ENCODE measurements around the gene TLK2.

Gene TLK2

DNA sequence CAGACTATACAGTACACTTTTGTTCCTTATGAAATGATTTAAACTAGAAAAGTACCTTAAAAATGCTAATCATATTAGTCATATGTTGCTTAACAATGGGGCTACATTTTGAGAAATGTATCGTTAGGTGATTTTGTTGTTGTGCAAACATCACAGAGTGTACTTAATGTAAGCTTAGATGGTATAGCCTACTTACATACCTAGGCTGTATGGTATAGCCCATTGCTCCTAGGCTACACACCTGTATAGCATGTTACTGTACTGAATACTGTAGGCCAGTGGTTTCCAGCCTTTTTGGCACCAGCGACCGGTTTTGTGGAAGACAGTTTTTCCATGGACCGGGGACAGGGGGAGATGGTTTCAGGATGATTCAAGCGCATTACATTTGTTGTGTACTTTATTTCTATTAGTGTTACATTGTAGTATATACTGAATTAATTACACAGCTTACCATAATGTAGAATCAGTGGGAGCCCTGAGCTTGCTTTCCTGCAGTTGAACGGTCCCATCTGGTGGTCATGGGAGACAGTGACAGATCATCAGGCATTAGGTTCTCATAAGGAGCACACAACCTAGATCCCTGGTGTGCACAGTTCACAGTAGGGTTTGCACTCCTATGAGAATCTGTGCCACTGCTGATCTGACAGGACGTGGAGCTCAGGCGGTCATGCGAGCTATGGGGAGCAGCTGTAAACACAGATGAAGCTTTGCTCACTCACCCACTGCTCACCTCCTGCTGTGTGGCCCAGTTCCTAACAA is 113.9 kb downstream of the TLK2 start:
- TF ChIP-seq, protein P1, sequence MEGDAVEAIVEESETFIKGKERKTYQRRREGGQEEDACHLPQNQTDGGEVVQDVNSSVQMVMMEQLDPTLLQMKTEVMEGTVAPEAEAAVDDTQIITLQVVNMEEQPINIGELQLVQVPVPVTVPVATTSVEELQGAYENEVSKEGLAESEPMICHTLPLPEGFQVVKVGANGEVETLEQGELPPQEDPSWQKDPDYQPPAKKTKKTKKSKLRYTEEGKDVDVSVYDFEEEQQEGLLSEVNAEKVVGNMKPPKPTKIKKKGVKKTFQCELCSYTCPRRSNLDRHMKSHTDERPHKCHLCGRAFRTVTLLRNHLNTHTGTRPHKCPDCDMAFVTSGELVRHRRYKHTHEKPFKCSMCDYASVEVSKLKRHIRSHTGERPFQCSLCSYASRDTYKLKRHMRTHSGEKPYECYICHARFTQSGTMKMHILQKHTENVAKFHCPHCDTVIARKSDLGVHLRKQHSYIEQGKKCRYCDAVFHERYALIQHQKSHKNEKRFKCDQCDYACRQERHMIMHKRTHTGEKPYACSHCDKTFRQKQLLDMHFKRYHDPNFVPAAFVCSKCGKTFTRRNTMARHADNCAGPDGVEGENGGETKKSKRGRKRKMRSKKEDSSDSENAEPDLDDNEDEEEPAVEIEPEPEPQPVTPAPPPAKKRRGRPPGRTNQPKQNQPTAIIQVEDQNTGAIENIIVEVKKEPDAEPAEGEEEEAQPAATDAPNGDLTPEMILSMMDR (IDR thresholded peaks at IDR 0.05; ENCODE audit: insufficient read depth, low read depth, low read length, missing control alignments), result no peak
- H3K4me3 ChIP-seq (ENCODE audit: low read depth, low read length), result no peak overlapping the region
- DNase-seq (ENCODE audit: low read depth), result no peak

DNA sequence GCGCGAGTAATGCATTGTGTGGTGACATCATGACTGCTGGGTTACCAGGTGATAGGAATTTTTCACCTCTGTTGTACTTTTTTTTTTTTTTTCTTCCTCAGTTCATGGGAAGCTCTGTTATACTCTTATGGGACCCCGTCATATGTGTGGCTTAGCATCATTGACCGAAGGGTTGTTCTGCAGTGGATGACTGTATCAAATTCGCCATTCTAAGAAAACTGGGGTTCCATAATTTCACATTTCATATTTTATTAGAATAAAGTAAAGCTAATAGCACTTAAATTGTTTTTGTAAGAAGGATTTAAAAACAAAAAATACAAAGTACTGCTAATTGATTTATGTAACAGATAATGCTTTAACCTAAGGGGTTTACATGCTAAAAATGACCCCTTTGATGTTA is 116.9 kb downstream of the TLK2 start:
- TF ChIP-seq, protein P1 (IDR thresholded peaks at IDR 0.05; ENCODE audit: insufficient read depth, low read depth, low read length, missing control alignments), result no peak
- DNase-seq (ENCODE audit: low read depth), result no peak
- no peak overlapping the region for H3K4me3 ChIP-seq (ENCODE audit: low read depth, low read length)

DNA sequence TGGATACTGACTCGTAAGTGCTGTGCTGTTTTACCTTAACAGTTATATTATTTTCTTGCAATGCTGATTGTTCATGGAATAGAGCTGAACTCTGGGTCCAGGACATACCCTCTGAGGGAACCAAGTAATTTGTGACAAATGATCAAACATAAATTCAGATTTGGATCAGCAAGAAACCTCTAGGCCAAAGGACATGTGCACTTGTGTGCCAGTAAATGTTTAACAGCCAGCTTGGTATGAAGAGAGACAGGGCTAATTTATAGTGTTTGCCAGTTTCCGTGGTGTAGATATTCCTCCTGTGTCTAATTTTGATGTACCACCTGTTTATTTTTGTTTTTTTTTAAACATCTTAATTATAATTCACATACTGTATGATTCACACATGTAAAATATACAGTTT is 118.0 kb downstream of the TLK2 start:
- TF ChIP-seq, protein P1 (IDR thresholded peaks at IDR 0.05; ENCODE audit: insufficient read depth, low read depth, low read length, missing control alignments), result no peak
- H3K4me3 ChIP-seq (ENCODE audit: low read depth, low read length), result no peak overlapping the region
- DNase-seq (ENCODE audit: low read depth), result no peak

DNA sequence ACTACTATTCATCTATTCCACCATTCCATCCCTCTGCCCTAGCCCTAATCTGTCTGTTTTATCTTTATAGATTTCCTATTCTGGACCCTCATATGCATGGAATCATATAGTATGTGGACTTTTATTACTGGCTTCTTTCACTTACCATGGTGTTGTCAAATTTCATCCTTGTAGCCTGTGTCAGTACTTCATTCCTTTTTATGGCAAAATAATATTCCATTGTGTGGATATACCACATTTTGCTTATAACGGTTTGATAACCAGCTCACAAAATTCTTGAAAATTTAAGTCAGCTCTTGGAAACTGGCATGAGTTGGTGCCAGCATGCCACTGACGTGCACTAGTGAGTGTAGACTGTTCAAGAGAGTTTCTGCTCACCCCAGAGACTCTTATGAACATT is 118.5 kb downstream of the TLK2 start:
- TF ChIP-seq, protein P1 (IDR thresholded peaks at IDR 0.05; ENCODE audit: insufficient read depth, low read depth, low read length, missing control alignments), result no peak
- no peak overlapping the region for H3K4me3 ChIP-seq (ENCODE audit: low read depth, low read length)
- DNase-seq (ENCODE audit: low read depth), result no peak

DNA sequence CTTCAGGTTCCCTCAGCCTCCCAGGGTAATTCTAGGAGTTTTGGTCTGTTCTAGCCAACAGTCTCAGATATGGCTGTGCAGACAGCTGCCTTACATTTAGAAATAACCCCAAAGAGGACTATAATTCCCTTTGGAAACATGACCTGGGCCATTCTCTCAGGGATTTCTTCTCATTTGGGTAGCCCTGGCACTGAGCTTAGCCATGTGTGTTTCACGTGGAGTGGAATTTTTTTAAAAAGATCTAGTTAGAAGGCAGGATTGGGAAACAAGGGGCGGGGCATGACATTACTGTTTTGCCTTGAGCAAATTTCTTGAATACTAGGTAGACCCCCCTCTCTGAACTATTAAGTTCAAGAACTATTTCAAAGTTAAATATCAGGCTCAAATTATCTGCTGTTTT is 119.3 kb downstream of the TLK2 start:
- TF ChIP-seq, protein P1 (IDR thresholded peaks at IDR 0.05; ENCODE audit: insufficient read depth, low read depth, low read length, missing control alignments), result no peak
- DNase-seq (ENCODE audit: low read depth), result no peak
- no peak overlapping the region for H3K4me3 ChIP-seq (ENCODE audit: low read depth, low read length)

DNA sequence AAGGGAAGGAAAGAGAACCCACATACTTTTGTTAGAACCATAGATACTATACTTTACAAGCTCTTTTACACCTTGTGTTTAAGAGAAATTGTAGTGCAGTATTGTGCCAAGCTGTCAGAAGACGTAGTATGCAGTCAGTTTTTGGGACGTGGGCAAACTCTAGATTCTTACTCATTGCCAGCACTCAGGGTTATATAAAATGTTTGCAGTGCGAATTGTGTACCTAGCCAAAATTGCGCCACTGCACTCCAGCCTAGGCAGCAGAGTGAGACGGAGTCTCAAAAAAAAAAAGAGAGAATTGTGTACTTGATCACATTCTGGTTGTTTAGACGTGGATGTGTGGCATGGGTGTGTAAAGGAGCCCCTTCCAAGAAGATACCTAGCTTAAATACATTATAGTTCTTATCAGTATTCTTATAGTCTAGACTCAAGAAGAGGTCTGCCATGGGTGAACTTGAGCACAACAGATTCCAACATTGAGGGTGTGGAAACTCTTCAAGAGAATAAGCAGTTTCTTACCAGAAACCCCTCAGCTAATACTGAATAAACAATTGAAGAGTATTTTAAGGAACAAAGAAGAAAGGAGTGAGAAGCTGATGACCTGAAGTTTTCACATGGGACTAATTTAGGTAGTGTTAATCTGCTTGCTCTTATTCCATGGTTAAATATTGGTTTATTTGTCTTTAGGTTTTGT is 121.5 kb downstream of the TLK2 start:
- TF ChIP-seq, protein P1 (IDR thresholded peaks at IDR 0.05; ENCODE audit: insufficient read depth, low read depth, low read length, missing control alignments), result no peak
- no peak for DNase-seq (ENCODE audit: low read depth)
- no peak overlapping the region for H3K4me3 ChIP-seq (ENCODE audit: low read depth, low read length)

All from GM12865 (cell line).